Muscle of leg (tissue), 11 donors: ENCODE results near the gene BCAT1. TPM values are rescaled to one million over a fixed set of nuclear protein-coding genes. Genes with fewer than 3 reads are reported as not detected.
"Not testable (repeated sequence)": the region's sequence is repeated elsewhere in the genome, so short reads cannot be mapped to it uniquely, and the experiment has no call there.

Experiments used
- DNase-seq: peaks from one replicate; pipeline ENCODE4 v3.0.0; 2013
- H3K27ac ChIP-seq: one replicate; pipeline ENCODE4 v1.5.1; 2013; ENCODE audit warnings: mild to moderate bottlenecking, low read length, control low read depth
- H3K27me3 ChIP-seq: one replicate; pipeline ENCODE4 v1.6.1; 2013; ENCODE audit warnings: low read length; ENCODE audit not compliant: control insufficient read depth, insufficient read depth
- H3K36me3 ChIP-seq: one replicate; pipeline ENCODE4 v1.6.1; 2013; ENCODE audit warnings: low read length; ENCODE audit not compliant: control insufficient read depth, insufficient read depth
- H3K4me1 ChIP-seq: one replicate; pipeline ENCODE4 v1.6.1; 2013; ENCODE audit warnings: low read length; ENCODE audit not compliant: control insufficient read depth, insufficient read depth
- H3K4me3 ChIP-seq: one replicate; pipeline ENCODE4 v1.5.1; 2013; ENCODE audit warnings: low read length, control low read depth
- H3K9me3 ChIP-seq: replicated peaks from 2 replicates; pipeline ENCODE4 v1.6.1; 2013; ENCODE audit warnings: low read depth, low read length; ENCODE audit not compliant: control insufficient read depth
- WGBS: methylation state at CpG from one replicate; pipeline ENCODE4 v1.1.5; 2013; ENCODE audit warnings: missing lambda C conversion rate; ENCODE audit not compliant: insufficient coverage; 5-methylcytosine and 5-hydroxymethylcytosine counted together
- polyA plus RNA-seq, 8 donors: library from polyadenylated mRNA; unstranded; fragments of 120-200 nt; gene quantifications; one replicate each; pipeline versions ENCODE4 v1.2.1 to v1.2.3, GENCODE V29; 2013; ENCODE audit warnings: inconsistent platforms in 1 of 8, low replicate concordance in 1 of 8; ENCODE audit not compliant: insufficient read length in 8 of 8, insufficient read depth in 1 of 8
- total RNA-seq: library from RNA; stranded (reverse); fragments of 120-200 nt; gene quantifications from one replicate; pipeline ENCODE4 v1.2.4, GENCODE V29; 2013

Gene BCAT1
- total and polyA plus RNA-seq, 9 donors = 25.4 to 69.5 (median 58.1) TPM

DNA sequence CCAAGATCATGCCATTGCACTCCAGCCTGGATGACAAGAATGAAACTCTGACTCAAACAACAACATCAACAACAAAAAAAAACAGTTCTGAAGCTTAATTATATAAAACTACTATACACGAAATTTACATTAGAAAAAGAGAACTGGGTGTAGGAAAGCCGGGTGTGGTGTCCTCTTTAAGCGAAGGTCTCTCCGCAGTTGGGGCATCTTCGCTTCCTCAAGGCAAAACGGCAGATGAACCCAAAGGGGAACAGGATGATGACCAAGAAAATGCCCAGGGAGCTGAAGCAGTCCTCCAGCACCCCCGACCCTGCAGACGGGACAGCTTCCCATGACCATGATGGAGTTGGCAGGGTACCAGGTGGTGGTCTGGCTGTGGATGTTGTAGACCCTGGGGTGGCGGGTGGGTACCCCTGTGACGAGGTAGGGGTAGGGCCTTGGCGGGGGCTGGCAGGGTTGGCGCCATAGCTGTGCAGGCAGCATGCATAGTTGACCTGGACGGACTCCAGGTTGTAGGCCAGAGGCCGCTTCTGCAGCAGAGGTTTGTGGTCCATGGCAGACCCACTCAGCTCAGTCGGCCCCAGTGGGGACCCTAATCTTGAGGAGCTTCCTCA is 18.2 kb upstream of the BCAT1 start:
- Histone ChIP-seq H3K27me3 (no peaks in the 10 kb centered on the region), H3K36me3 (no peaks in the 10 kb centered on the region), H3K4me3 (no peak overlapping the region), H3K4me1 (no peaks in the 10 kb centered on the region), H3K9me3 (peaks cover 2% of the 10 kb centered on the region), H3K27ac (no peak overlapping the region)
- DNase-seq = no peak
- WGBS = 81% methylated on average over 14 of the region's 15 CpGs

DNA sequence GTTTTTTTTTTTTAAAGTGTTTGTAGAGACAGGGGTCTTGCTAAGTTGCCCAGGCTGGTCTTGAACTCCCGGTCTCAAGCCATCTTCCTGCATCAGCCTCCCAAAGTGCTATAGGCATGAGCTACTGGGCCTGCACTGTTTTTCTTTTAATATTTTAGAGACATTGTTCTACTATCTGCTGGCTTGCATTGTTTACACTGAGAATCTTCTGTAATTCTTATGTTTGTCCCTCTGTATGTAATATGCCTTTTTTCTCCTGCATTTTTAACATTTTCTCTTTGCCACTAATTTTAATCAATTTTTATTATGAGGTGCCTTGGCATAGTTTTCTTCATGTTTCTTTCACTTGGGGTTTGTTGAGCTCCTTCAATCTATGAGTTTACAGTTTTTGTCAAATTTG is 15.4 kb upstream of the BCAT1 start:
- Histone ChIP-seq H3K27ac (no peak overlapping the region), H3K9me3 (peaks cover 2% of the 10 kb centered on the region), H3K4me1 (no peaks in the 10 kb centered on the region), H3K4me3 (no peak overlapping the region), H3K36me3 (no peaks in the 10 kb centered on the region), H3K27me3 (no peaks in the 10 kb centered on the region)
- no peak for DNase-seq
- WGBS = no CpG with 5 or more reads among the region's 1 CpG

DNA sequence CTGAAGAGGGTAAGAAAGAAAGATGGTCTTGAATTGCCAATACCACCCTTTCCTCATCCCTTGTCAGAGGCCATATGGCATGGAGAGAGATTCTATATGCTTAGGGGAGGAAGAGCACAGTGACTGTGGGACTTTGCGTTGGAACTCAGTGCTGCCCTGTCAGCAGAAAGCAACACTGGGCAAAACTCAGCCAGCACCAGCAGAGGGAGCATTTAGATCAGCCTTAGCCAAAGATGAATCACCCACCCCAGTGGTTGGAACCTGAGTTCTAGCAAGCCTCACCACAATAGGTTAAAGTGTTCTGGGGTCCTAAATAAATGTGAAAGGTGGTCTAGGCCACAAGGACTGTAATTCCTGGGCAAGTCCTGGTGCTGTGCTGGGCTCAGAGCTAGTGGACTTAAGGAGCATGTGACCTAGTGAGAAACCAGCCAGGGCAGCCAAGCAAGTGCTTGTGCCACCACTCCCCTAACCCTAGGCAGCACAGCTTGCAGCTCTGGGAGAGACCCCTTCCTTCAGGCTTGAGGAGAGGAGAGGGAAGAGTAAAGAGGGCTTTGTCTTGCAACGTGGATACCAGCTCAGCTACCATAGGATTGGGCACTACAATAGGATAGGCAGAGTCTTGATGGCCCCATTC is 11.4 kb upstream of the BCAT1 start:
- peak; percentile 38 for DNase-seq
- no peak overlapping the region for H3K4me3 ChIP-seq
- no peaks in the 10 kb centered on the region for H3K4me1 ChIP-seq
- 17% methylated on average over 1 of the region's 2 CpGs for WGBS
- no peaks in the 10 kb centered on the region for H3K36me3 ChIP-seq
- peaks cover 2% of the 10 kb centered on the region for H3K9me3 ChIP-seq
- no peak overlapping the region for H3K27ac ChIP-seq
- no peaks in the 10 kb centered on the region for H3K27me3 ChIP-seq

DNA sequence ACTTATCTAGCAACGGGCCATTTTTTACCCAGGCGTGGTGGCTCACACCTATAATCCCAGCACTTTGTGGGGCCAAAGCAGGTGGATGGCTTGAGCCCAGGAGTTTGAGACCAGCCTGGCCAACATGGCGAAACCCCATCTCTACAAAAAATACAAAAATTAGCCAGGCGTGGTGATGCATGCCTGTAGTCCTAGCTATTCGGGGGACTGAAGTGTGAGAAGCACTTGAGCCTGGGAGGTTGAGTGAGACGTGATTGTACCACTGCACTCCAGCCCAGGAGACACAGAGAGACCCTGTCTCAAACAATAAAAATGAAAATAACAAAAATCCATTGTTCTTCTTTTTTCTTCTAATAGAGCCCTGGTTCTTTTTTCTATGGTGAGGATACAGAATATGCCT is 7.5 kb upstream of the BCAT1 start:
- 100% methylated on average over 4 of the region's 6 CpGs for WGBS
- H3K27ac ChIP-seq, H3K36me3 ChIP-seq, H3K27me3 ChIP-seq, H3K4me1 ChIP-seq, DNase-seq, H3K9me3 ChIP-seq, H3K4me3 ChIP-seq: not testable (repeated sequence)

DNA sequence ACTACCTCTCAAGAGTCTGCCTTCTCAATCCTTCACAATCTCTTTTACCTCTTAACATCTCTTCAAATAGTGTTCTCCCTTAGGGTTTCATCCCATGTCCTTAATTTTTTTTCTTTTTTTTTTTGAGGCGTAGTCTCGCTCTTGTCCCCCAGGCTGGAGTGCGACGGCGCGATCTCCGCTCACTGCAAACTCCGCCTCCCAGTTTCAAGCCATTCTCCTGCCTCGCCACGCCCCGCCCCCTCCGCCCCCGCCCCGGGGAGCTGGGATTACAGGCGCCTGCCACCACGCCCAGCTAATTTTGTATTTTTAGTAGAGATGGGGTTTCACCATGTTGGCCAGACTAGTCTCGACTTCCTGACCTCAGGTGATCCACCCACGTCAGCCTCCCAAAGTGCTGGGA is 7.0 kb upstream of the BCAT1 start:
- 95% methylated on average over 3 of the region's 18 CpGs for WGBS

DNA sequence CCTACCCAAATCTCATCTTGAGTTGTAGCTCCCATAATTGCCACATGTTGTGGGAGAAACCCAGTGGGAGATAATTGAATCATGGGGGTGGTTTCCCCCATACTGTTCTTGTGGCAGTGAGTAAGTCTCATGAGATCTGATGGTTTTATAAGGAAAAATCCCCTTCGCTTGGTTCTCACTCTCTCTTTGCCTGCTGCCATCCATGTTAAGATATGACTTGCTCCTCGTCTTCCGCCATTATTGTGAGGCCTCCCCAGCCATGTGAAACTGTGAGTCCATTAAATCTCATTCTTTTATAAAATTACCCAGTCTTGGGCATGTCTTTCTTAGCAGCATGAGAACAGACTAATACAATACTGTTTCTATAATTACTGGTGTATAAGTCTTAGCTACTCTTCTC is 6.5 kb upstream of the BCAT1 start:
- H3K36me3 ChIP-seq = no peaks in the 10 kb centered on the region
- H3K9me3 ChIP-seq = no peaks in the 10 kb centered on the region
- H3K4me3 ChIP-seq = no peak overlapping the region
- WGBS = 100% methylated on average over 2 of the region's 3 CpGs
- H3K27me3 ChIP-seq = no peaks in the 10 kb centered on the region
- no peaks in the 10 kb centered on the region for H3K4me1 ChIP-seq
- no peak for DNase-seq
- no peak overlapping the region for H3K27ac ChIP-seq

More for the DNA sequence above, 7.0 kb upstream of the BCAT1 start:
- H3K4me3 ChIP-seq = no peak overlapping the region
- H3K27me3 ChIP-seq = no peaks in the 10 kb centered on the region
- no peaks in the 10 kb centered on the region for H3K9me3 ChIP-seq
- H3K27ac ChIP-seq = no peak overlapping the region
- H3K4me1 ChIP-seq = no peaks in the 10 kb centered on the region
- H3K36me3 ChIP-seq = no peaks in the 10 kb centered on the region
- DNase-seq = no peak

DNA sequence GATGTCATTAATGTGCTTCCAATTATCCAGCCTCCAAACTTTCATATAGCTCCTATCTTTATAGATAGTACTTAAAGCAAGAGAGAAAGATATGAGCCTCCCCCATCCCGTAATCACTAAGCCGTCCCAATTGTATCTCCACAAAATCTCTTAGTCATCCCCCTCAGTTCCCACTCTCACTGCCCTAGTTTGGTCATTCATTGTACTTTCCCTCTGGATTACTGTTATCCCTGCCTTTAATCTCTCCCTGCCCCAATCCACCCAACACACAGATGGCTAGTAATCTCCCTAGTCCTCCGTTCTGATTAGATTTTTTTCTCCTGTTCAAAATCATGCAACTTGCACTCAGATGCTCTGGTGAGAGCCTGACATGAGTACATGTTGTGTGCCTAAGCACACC is 5.4 kb upstream of the BCAT1 start:
- H3K27me3 ChIP-seq = no peaks in the 10 kb centered on the region
- no peak for DNase-seq
- 60% methylated on average over 1 of the region's 3 CpGs for WGBS

DNA sequence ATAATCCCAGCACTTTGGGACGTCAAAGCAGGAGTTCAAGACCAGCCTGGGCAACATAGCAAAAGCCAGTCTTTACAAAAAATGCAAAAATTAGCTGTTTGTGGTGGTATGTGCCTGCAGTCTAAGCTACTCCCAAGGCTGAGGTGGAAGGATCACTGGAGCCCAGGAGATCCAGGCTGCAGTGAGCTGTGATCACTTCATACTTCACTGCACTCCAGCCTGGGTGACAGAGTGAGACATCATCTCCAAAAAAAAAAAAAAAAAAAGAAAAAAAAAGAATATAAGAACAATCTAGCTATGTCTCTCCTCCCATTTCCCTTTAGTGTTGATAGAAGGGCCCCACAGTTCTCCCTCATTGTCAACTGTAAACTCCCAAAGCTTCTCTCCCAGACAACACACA is 3.5 kb upstream of the BCAT1 start:
- Histone ChIP-seq H3K4me3 (no peak overlapping the region), H3K27ac (no peak overlapping the region), H3K9me3 (no peaks in the 10 kb centered on the region), H3K4me1 (peaks cover 6% of the 10 kb centered on the region), H3K36me3 (no peaks in the 10 kb centered on the region), H3K27me3 (no peaks in the 10 kb centered on the region)
- no peak for DNase-seq
- WGBS = 100% methylated on average over 1 of the region's 1 CpG

More for the DNA sequence above, 5.4 kb upstream of the BCAT1 start:
- Histone ChIP-seq H3K9me3 (no peaks in the 10 kb centered on the region), H3K27ac (no peak overlapping the region), H3K36me3 (no peaks in the 10 kb centered on the region), H3K4me1 (peaks cover 3% of the 10 kb centered on the region), H3K4me3 (no peak overlapping the region)

DNA sequence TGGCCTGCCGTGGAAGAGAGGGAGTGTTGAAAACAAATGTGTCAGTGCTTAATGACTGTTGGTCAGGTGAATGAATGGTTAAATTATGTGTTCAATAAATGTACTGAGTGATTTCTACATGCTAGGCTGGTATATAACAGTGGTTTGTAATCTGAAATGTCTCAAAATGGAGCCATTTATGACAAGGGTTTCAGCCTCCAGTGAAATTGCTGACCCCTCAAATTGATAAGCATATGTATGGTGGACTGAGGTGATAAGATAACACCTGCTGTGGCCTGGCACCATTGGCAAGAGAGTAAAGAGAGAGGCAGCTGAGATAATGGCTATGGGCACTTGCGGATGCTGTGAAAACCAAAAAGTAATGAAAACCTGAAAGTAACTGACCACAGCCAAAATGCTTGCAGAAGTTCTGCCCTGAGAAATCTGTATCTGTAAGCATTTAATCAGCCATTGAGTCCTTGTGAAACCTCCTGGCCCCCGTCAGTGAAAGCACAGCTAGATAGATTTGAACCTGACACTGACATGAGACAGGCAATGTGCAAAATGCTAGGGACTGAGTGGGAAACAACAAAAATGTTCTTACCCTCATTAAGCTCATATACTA is 1.4 kb upstream of the BCAT1 start:
- Histone ChIP-seq H3K4me3 (no peak overlapping the region), H3K9me3 (no peaks in the 10 kb centered on the region), H3K4me1 (peaks cover 10% of the 10 kb centered on the region), H3K27me3 (no peaks in the 10 kb centered on the region), H3K27ac (no peak overlapping the region), H3K36me3 (no peaks in the 10 kb centered on the region)
- WGBS = 83% methylated on average over 1 of the region's 3 CpGs
- DNase-seq = peak; percentile 35

DNA sequence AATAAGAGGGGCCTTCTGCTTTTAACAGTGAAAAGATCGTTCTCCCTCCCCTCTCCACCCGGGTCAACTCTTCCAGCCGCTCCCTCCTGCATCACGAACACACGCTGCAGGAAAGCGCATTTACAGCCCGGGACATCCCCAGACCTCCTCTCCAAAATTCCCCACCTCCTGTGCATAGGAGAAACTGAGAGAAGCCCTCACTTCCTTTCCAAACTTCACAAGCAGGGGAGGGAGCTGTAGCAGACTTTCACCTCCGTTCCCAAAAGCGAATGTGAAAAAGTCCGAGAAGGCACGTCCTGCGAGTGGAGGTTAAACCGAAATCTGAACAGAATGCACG is 513 bp downstream of the BCAT1 start:
- Histone ChIP-seq H3K36me3 (no peaks in the 10 kb centered on the region), H3K27me3 (no peaks in the 10 kb centered on the region), H3K27ac (peak overlapping the region; percentile 90), H3K9me3 (no peaks in the 10 kb centered on the region), H3K4me1 (peaks cover 10% of the 10 kb centered on the region), H3K4me3 (peak overlapping the region; percentile 86)
- DNase-seq = peak; percentile 91
- WGBS = 0% methylated on average over 9 of the region's 14 CpGs
